ENCODE data around the gene TOGARAM2. TPM values are rescaled to one million over a fixed set of nuclear protein-coding genes. Genes with fewer than 3 reads are reported as not detected.

The TOGARAM2 gene
- total and polyA plus RNA-seq, 2 of the 13 experiments (the other 11 are each of a cell fraction or from before 2014, with no cell fraction given): under 0.01 to 0.05 TPM

GRCh38 chr2:29000956-29001355, 19.9 kb downstream of the TOGARAM2 start:
- H3K4me1 ChIP-seq (ENCODE audit: insufficient read depth, low read length): no peaks in the 10 kb centered on the region
- TF ChIP-seq CHD2 (IDR thresholded peaks at IDR 0.05; ENCODE audit: low read depth, low read length): no peak
- TF ChIP-seq ZNF446 (CRISPR knock-in tag; IDR thresholded peaks at IDR 0.05): no peak
- no peak for TF ChIP-seq SKI (IDR thresholded peaks at IDR 0.05; ENCODE audit: partially characterized antibody)
- TF ChIP-seq ZBTB21 (CRISPR knock-in tag; IDR thresholded peaks at IDR 0.05): no peak
- no peak for TF ChIP-seq SOX5 (CRISPR knock-in tag; IDR thresholded peaks at IDR 0.05; ENCODE audit: borderline replicate concordance)
- no peak for TF ChIP-seq TFDP2 (CRISPR knock-in tag; IDR thresholded peaks at IDR 0.05)
- no peak for TF ChIP-seq HIVEP1 (CRISPR knock-in tag; IDR thresholded peaks at IDR 0.05)
- no peak for TF ChIP-seq TCF12 (IDR thresholded peaks at IDR 0.05)
- TF ChIP-seq TCF12 (CRISPR knock-in tag; IDR thresholded peaks at IDR 0.05): no peak
- TF ChIP-seq ZSCAN5A (CRISPR knock-in tag; IDR thresholded peaks at IDR 0.05; ENCODE audit: borderline replicate concordance): no peak
- TF ChIP-seq CREBL2 (CRISPR knock-in tag; IDR thresholded peaks at IDR 0.05; ENCODE audit: borderline replicate concordance): no peak
- no peak for TF ChIP-seq NAIF1 (CRISPR knock-in tag; IDR thresholded peaks at IDR 0.05; ENCODE audit: borderline replicate concordance)
- TF ChIP-seq BCL6 (CRISPR knock-in tag; IDR thresholded peaks at IDR 0.05): no peak
- TF ChIP-seq ZNF101 (CRISPR knock-in tag; IDR thresholded peaks at IDR 0.05; ENCODE audit: borderline replicate concordance, low read depth): no peak
- no peak for TF ChIP-seq RBM39 (IDR thresholded peaks at IDR 0.05; ENCODE audit: low read depth, low read length, poor library complexity, severe bottlenecking)
- no peak for TF ChIP-seq ZNF546 (CRISPR knock-in tag; conservative IDR thresholded peaks at IDR 0.05)
- TF ChIP-seq TEF (CRISPR knock-in tag; IDR thresholded peaks at IDR 0.05): no peak
- TF ChIP-seq ZFP36 (IDR thresholded peaks at IDR 0.05; ENCODE audit: borderline replicate concordance, low read depth, low read length, partially characterized antibody): no peak
- TF ChIP-seq ZNF33A (CRISPR knock-in tag; IDR thresholded peaks at IDR 0.05; ENCODE audit: borderline replicate concordance): no peak
- no peak for TF ChIP-seq DMAP1 (CRISPR knock-in tag; IDR thresholded peaks at IDR 0.05)
- TF ChIP-seq ZNF589 (CRISPR knock-in tag; conservative IDR thresholded peaks at IDR 0.05): no peak
- H3K9ac ChIP-seq (ENCODE audit: insufficient read depth, low read depth, low read length): no peak overlapping the region
- H4K20me1 ChIP-seq (ENCODE audit: insufficient read depth, low read length): no peaks in the 10 kb centered on the region
- ATAC-seq (no peak), FAIRE-seq (no peak), DNase-seq (ENCODE audit: low spot score) (no peak)
- H3K36me3 ChIP-seq (replicated peaks in 1 of 2; ENCODE audit: control insufficient read depth in 1 of 2, insufficient read depth in 2 of 2, low read length in 2 of 2): no peaks in the 10 kb centered on the region
- CTCF ChIA-PET (ENCODE audit: low intra/inter-chr PET ratio, low total read pairs): no interaction called here
- no peaks in the 10 kb centered on the region for H3K79me2 ChIP-seq (ENCODE audit: insufficient read depth, low read length)
- no TSS peak for BruUV-seq (replicated peaks)
- WGBS (ENCODE audit: low lambda C conversion rate): 20% methylated on average over 5 of the region's 5 CpGs
- H3K27ac ChIP-seq (ENCODE audit: extremely low read length, insufficient read depth, low read length): no peak overlapping the region
- peaks cover 14% of the 10 kb centered on the region for H3K9me3 ChIP-seq (ENCODE audit: low read length)
- H3K27me3 ChIP-seq (ENCODE audit: control insufficient read depth in 1 of 2, insufficient read depth in 2 of 2, low read length in 2 of 2): peaks cover 11 to 45% of the 10 kb centered on the region in 2 experiments; a peak in 3 of 5 replicates
- POLR2A ChIA-PET: no interaction called here
- H2AFZ ChIP-seq (ENCODE audit: low read length): no peak overlapping the region
- H3K4me3 ChIP-seq (replicated peaks in 1 of 3; ENCODE audit: insufficient read depth in 1 of 3, low read depth in 2 of 3, low read length in 3 of 3): no peak overlapping the region
- intact Hi-C loops (cut with micrococcal nuclease; ENCODE audit: unreplicated experiment): no loop called here
- no peak overlapping the region for H3K4me2 ChIP-seq (ENCODE audit: low read depth, low read length)
- in situ Hi-C loops (cut with HindIII; ENCODE audit: extremely low pct_ligation_motif_present, low pct_unique_long_range_greater_than_20kb): no loop called here

Measured in HepG2 (cell line).